Activated naive CD4-positive, alpha-beta T cell treated with anti-CD3 and anti-CD28 coated beads for 36 hours (primary cell): ENCODE results near the gene IMMP2L. TPM values are rescaled to one million over a fixed set of nuclear protein-coding genes. Genes with fewer than 3 reads are reported as not detected.
"Not testable (repeated sequence)": the region's sequence is repeated elsewhere in the genome, so short reads cannot be mapped to it uniquely, and the experiment has no call there.

Experiments used
- CTCF ChIA-PET: fragments of 350-600 bp; sonication (Branson Sonifier 250); formaldehyde crosslinking; loops from one replicate; lab custom pipeline; 2021; ENCODE audit warnings: antibody characterized with exemption; lab: Charles Lee
- DNase-seq: peaks from one replicate; pipeline ENCODE4 v3.0.0-alpha.2; 2020
- H3K27ac Mint-ChIP-seq: one replicate; pipeline ENCODE4 v1.8.0; 2021; ENCODE audit warnings: mild to moderate bottlenecking, mixed read lengths
- H3K27me3 Mint-ChIP-seq: one replicate; pipeline ENCODE4 v1.8.0; 2021; ENCODE audit warnings: low read depth, mixed read lengths
- H3K36me3 Mint-ChIP-seq: one replicate; pipeline ENCODE4 v1.8.0; 2021; ENCODE audit warnings: low read depth, mixed read lengths
- H3K4me1 Mint-ChIP-seq: one replicate; pipeline ENCODE4 v1.8.0; 2021; ENCODE audit warnings: low read depth, mixed read lengths
- H3K4me3 Mint-ChIP-seq: one replicate; pipeline ENCODE4 v1.8.0; 2021; ENCODE audit warnings: mild to moderate bottlenecking, moderate library complexity, mixed read lengths
- H3K9me3 Mint-ChIP-seq: one replicate; pipeline ENCODE4 v1.8.0; 2021; ENCODE audit warnings: mixed read lengths
- intact Hi-C: fragments of 100-400 bp; cut with micrococcal nuclease; formaldehyde crosslinking; loops from one replicate; pipeline ENCODE4 v1.15.1; 2023
- total RNA-seq, 2 experiments: library from RNA; stranded (reverse); gene quantifications; one replicate each; pipeline ENCODE4 v1.2.3, GENCODE V29; 2021

Gene IMMP2L
- 10 to 100 TPM; 24.4 to 26.6 TPM for total RNA-seq

GRCh38 chr7:111561904-111562732, at the start of gene IMMP2L:
IMMP2L (minus strand) TSS chr7:111562492.
- H3K4me1 Mint-ChIP-seq: peaks cover 32% of the 10 kb centered on the region
- H3K36me3 Mint-ChIP-seq: peaks cover 17% of the 10 kb centered on the region
- peak within 1 kb of the TSS; percentile 85 for H3K27ac Mint-ChIP-seq
- H3K9me3 Mint-ChIP-seq: no peaks in the 10 kb centered on the region
- H3K4me3 Mint-ChIP-seq: peak within 1 kb of the TSS; percentile 89
- H3K27me3 Mint-ChIP-seq: no peaks in the 10 kb centered on the region
- intact Hi-C loops: loop anchor here (1.0 to 10.0 kb wide), 7 partner anchors 173 to 1555 kb away; partner anchors contain the start of genes DOCK4, IFRD1, SMIM30 and ZNF277
- DNase-seq: peak; percentile 89
- CTCF ChIA-PET: interaction anchor here (0.6 to 1.0 kb wide), 2 partner anchors 180 to 469 kb away, joined by 3 read pairs; no protein-coding TSS in a partner anchor

GRCh38 chr7:111609483-111610254, 47.4 kb upstream of the IMMP2L start:
- H3K4me1 Mint-ChIP-seq, H3K27ac Mint-ChIP-seq, CTCF ChIA-PET, H3K27me3 Mint-ChIP-seq, H3K9me3 Mint-ChIP-seq, H3K36me3 Mint-ChIP-seq, DNase-seq, intact Hi-C loops, H3K4me3 Mint-ChIP-seq: not testable (repeated sequence)

DNA sequence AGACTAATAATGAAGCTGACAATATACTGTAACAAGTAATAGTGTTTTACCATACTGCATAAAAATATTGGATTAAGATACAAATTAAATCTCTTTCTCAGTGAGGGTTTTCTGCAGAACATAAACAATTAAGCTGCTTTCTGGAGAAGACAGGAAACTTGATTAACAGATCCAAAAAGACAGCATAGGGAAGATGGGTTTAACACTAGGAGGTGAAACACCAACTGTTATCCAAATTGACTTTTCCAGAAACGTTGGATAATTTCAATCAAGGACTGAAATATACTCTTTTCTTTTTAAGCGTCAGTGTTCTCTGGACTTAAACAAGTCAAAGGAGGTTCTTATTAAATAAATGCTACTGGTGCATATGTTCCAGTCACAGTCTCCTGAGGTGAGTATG, 45.3 kb upstream of the IMMP2L start:
- intact Hi-C loops: no loop called here
- H3K9me3 Mint-ChIP-seq: no peaks in the 10 kb centered on the region

DNA sequence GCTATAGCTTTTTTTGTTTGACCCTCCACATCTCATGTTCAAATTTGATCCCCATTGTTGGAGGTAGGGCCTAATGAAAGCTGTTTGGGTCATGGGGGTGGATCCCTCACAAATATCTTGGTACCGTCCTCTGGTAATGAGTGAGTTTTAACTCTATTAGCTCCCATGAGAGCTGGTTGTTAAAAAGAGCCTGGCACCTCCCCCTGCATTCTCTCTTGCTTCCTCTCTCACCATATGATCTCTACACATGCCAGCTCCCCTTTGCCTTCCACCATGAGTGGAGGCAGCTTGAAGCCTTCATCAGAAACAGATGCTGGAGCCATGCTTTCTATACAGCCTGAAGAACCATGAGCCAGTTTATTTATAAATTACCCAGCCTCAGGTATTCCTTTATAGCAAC, 43.0 kb upstream of the IMMP2L start:
- H3K4me3 Mint-ChIP-seq: no peak overlapping the region
- DNase-seq: no peak
- CTCF ChIA-PET: interaction anchor here (0.7 kb wide), 1 partner anchor 387 kb away, joined by 3 read pairs; no protein-coding TSS in a partner anchor
- H3K27me3 Mint-ChIP-seq: peaks cover 9% of the 10 kb centered on the region
- H3K9me3 Mint-ChIP-seq: no peaks in the 10 kb centered on the region
- no peak overlapping the region for H3K27ac Mint-ChIP-seq
- intact Hi-C loops: no loop called here
- peaks cover 3% of the 10 kb centered on the region for H3K4me1 Mint-ChIP-seq
- H3K36me3 Mint-ChIP-seq: no peaks in the 10 kb centered on the region

More for the DNA sequence above, 45.3 kb upstream of the IMMP2L start:
- H3K27me3 Mint-ChIP-seq: peaks cover 7% of the 10 kb centered on the region
- no peak for DNase-seq
- H3K4me3 Mint-ChIP-seq: no peak overlapping the region
- H3K36me3 Mint-ChIP-seq: no peaks in the 10 kb centered on the region
- H3K4me1 Mint-ChIP-seq: peaks cover 3% of the 10 kb centered on the region
- CTCF ChIA-PET: no interaction called here
- H3K27ac Mint-ChIP-seq: no peak overlapping the region

GRCh38 chr7:111600091-111600490, 37.8 kb upstream of the IMMP2L start:
- CTCF ChIA-PET: no interaction called here
- Mint-ChIP-seq H3K27ac (no peak overlapping the region), H3K36me3 (peaks cover 2% of the 10 kb centered on the region), H3K4me1 (no peaks in the 10 kb centered on the region), H3K27me3 (peaks cover 2% of the 10 kb centered on the region), H3K9me3 (no peaks in the 10 kb centered on the region), H3K4me3 (no peak overlapping the region)
- intact Hi-C loops: no loop called here
- DNase-seq: no peak

DNA sequence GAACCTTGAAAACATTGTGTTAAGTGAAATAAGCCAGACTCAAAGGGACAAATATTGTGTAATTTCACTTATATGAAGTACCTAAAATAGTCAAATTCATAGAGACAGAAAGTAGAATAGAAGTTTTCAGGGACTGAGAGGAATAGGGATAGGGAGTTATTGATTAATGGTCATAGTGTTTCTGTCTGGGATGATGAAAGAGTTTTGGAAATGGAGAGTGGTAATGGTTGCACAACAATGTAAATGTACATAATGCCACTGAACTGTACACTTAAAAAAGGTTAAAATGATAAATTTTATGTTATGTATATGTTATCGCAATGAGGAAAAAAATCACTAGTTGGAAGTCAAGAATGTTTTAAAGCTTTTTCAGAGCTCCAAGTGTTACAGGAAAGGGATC, 33.5 kb upstream of the IMMP2L start:
- Mint-ChIP-seq H3K27ac (no peak overlapping the region), H3K9me3 (no peaks in the 10 kb centered on the region), H3K4me1 (no peaks in the 10 kb centered on the region), H3K27me3 (peaks cover 2% of the 10 kb centered on the region), H3K36me3 (peaks cover 2% of the 10 kb centered on the region), H3K4me3 (no peak overlapping the region)
- intact Hi-C loops: no loop called here
- DNase-seq: no peak
- CTCF ChIA-PET: no interaction called here

- H3K4me3 Mint-ChIP-seq: no peak overlapping the region
- CTCF ChIA-PET: no interaction called here
- H3K36me3 Mint-ChIP-seq: peaks cover 2% of the 10 kb centered on the region
- no peak overlapping the region for H3K27ac Mint-ChIP-seq
- H3K9me3 Mint-ChIP-seq: no peaks in the 10 kb centered on the region
- H3K27me3 Mint-ChIP-seq: peaks cover 4% of the 10 kb centered on the region
- intact Hi-C loops: no loop called here
- H3K4me1 Mint-ChIP-seq: no peaks in the 10 kb centered on the region
- no peak for DNase-seq
These were observed 32.3 kb upstream of the IMMP2L start for GRCh38 chr7:111594602-111595001.

GRCh38 chr7:111593343-111593742, 31.1 kb upstream of the IMMP2L start:
- Mint-ChIP-seq H3K27ac (no peak overlapping the region), H3K9me3 (no peaks in the 10 kb centered on the region), H3K4me3 (no peak overlapping the region), H3K27me3 (peaks cover 4% of the 10 kb centered on the region), H3K4me1 (no peaks in the 10 kb centered on the region), H3K36me3 (peaks cover 2% of the 10 kb centered on the region)
- intact Hi-C loops: no loop called here
- no peak for DNase-seq
- CTCF ChIA-PET: no interaction called here

DNA sequence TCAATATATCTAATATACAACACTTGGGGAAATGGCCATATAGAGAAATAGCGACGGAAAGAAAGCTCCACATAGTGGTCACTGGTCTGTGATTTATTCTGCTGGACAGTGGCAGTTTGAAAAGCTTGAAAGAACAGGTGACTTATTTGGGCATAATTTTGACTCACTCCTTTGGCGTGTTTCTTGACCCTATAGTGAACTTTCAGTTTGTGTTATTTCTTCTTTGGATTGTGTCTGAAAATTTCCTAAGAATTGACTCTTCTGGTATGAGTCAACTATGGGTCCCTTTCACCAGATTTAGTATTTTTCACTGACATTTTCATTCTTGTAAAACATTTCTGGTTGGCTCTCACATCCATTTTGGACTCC, 25.8 kb upstream of the IMMP2L start:
- H3K9me3 Mint-ChIP-seq: no peaks in the 10 kb centered on the region
- H3K27ac Mint-ChIP-seq: no peak overlapping the region
- no peaks in the 10 kb centered on the region for H3K4me1 Mint-ChIP-seq
- no peaks in the 10 kb centered on the region for H3K36me3 Mint-ChIP-seq
- intact Hi-C loops: no loop called here
- H3K4me3 Mint-ChIP-seq: no peak overlapping the region
- CTCF ChIA-PET: no interaction called here
- peaks cover 7% of the 10 kb centered on the region for H3K27me3 Mint-ChIP-seq
- DNase-seq: no peak

DNA sequence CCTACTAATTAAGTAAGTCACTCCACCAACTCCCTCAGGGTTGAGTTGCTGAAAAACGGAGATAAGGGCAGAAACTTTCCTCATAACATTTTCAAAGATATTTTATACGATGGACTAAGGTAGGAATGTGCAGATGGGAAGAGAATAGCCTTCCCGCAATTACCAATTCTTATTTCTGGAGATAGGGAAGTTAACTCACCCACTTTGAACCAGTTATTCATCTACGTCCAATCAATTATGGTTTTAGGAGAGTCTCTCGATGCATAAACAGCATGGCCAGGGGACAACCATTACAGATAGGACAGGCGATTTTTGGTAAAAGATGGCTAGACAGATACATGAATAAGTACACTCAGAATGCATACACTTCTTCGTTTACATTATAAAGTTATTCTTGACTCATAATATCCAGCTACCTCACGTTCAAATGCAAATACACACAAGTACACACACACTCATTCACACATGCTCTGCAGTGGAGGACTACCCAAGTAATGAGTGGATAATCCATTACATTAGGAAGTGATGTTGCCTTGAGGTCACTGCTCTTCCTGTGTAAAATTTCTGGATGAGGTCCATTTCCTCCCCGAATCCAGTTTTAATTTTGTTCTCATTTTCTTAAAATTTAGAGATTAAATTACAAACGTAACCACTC, 25.2 kb upstream of the IMMP2L start:
- Mint-ChIP-seq H3K9me3 (no peaks in the 10 kb centered on the region), H3K4me1 (no peaks in the 10 kb centered on the region), H3K27me3 (peaks cover 7% of the 10 kb centered on the region), H3K27ac (no peak overlapping the region), H3K4me3 (no peak overlapping the region), H3K36me3 (no peaks in the 10 kb centered on the region)
- CTCF ChIA-PET: no interaction called here
- DNase-seq: no peak
- intact Hi-C loops: no loop called here

- H3K9me3 Mint-ChIP-seq: peaks cover 1% of the 10 kb centered on the region
- no peaks in the 10 kb centered on the region for H3K4me1 Mint-ChIP-seq
- no peak for DNase-seq
- CTCF ChIA-PET: no interaction called here
- peaks cover 7% of the 10 kb centered on the region for H3K27me3 Mint-ChIP-seq
- no peak overlapping the region for H3K27ac Mint-ChIP-seq
- no peak overlapping the region for H3K4me3 Mint-ChIP-seq
- intact Hi-C loops: no loop called here
- no peaks in the 10 kb centered on the region for H3K36me3 Mint-ChIP-seq
These were observed 24.6 kb upstream of the IMMP2L start for GRCh38 chr7:111586711-111587409.
